ENCODE data around the gene FBXW5. TPM values are rescaled to one million over a fixed set of nuclear protein-coding genes. Genes with fewer than 3 reads are reported as not detected.

The FBXW5 gene
- total and polyA plus RNA-seq, 2 experiments from 2014 or later = 110 to 234 TPM

- Histone ChIP-seq H2AFZ (no peak overlapping the region), H4K20me1 (ENCODE audit: insufficient read depth) (no peaks in the 10 kb centered on the region), H3F3A (ENCODE audit: insufficient read depth) (no peaks in the 10 kb centered on the region), H3K79me2 (ENCODE audit: insufficient read depth) (peaks cover 30% of the 10 kb centered on the region), H3K9ac (no peak overlapping the region), H3K36me3 (ENCODE audit: low read depth) (peaks cover 14% of the 10 kb centered on the region; the same call in 1 of the 2 replicates), H3K27ac (no peak overlapping the region), H3K9me3 (ENCODE audit: low read depth) (no peaks in the 10 kb centered on the region), H3K4me2 (ENCODE audit: unreplicated experiment) (no peak overlapping the region), H3K4me3 (no peak overlapping the region), H3K4me1 (ENCODE audit: insufficient read depth) (no peaks in the 10 kb centered on the region), H3K9me2 (ENCODE audit: insufficient read depth) (no peaks in the 10 kb centered on the region), H3K27me3 (replicated peaks; ENCODE audit: insufficient read depth) (no peaks in the 10 kb centered on the region)
- in situ Hi-C loops (cut with MboI) = no loop called here
- WGBS, 2 experiments (ENCODE audit: low coverage in 1 of 2, low lambda C conversion rate in 2 of 2, missing lambda C conversion rate in 2 of 2) = 75 to 81% methylated on average over 19 to 30 of the region's 30 CpGs
- no peak for TF ChIP-seq EZH2phosphoT487 (IDR thresholded peaks at IDR 0.05; ENCODE audit: insufficient read depth, low read depth)
- no peak for TF ChIP-seq EZH2 (IDR thresholded peaks at IDR 0.05; ENCODE audit: insufficient read depth, poor library complexity, severe bottlenecking)
- no peak for DNase-seq
Measured at GRCh38 chr9:136945333-136946227, 1.0 kb upstream of the FBXW5 start.

GRCh38 chr9:136944212-136944518, 373 bp downstream of the FBXW5 start:
- Histone ChIP-seq H3K79me2 (ENCODE audit: insufficient read depth) (peaks cover 30% of the 10 kb centered on the region), H4K20me1 (ENCODE audit: insufficient read depth) (no peaks in the 10 kb centered on the region), H3K4me1 (ENCODE audit: insufficient read depth) (no peaks in the 10 kb centered on the region), H3K9me2 (ENCODE audit: insufficient read depth) (no peaks in the 10 kb centered on the region), H3K4me3 (peak overlapping the region; percentile 86), H3K9ac (peak overlapping the region; percentile 91), H2AFZ (0 out of 2 replicates have a peak overlapping the region, but pooled peaks have one; percentile 27), H3K27me3 (replicated peaks; ENCODE audit: insufficient read depth) (no peaks in the 10 kb centered on the region), H3K9me3 (ENCODE audit: low read depth) (no peaks in the 10 kb centered on the region), H3F3A (ENCODE audit: insufficient read depth) (0 out of 2 replicates have a peak, but pooled peaks cover 1% of the 10 kb centered on the region), H3K36me3 (ENCODE audit: low read depth) (peaks cover 16% of the 10 kb centered on the region; the same call in 1 of the 2 replicates), H3K4me2 (ENCODE audit: unreplicated experiment) (peak overlapping the region; percentile 82), H3K27ac (peak overlapping the region; percentile 79)
- in situ Hi-C loops (cut with MboI) = no loop called here
- 1% methylated on average over 25 to 27 of the region's 45 CpGs for WGBS, 2 experiments (ENCODE audit: low coverage in 1 of 2, low lambda C conversion rate in 2 of 2, missing lambda C conversion rate in 2 of 2)
- DNase-seq = peak; percentile 86
- TF ChIP-seq EZH2 (IDR thresholded peaks at IDR 0.05; ENCODE audit: insufficient read depth, poor library complexity, severe bottlenecking) (no peak), EZH2phosphoT487 (IDR thresholded peaks at IDR 0.05; ENCODE audit: insufficient read depth, low read depth) (no peak)

GRCh38 chr9:136943291-136944211, 987 bp downstream of the FBXW5 start:
- Histone ChIP-seq H3K4me1 (ENCODE audit: insufficient read depth) (no peaks in the 10 kb centered on the region), H3K9me2 (ENCODE audit: insufficient read depth) (no peaks in the 10 kb centered on the region), H4K20me1 (ENCODE audit: insufficient read depth) (no peaks in the 10 kb centered on the region), H3F3A (ENCODE audit: insufficient read depth) (0 out of 2 replicates have a peak, but pooled peaks cover 5% of the 10 kb centered on the region), H3K9ac (peak overlapping the region; percentile 91), H3K36me3 (ENCODE audit: low read depth) (peaks cover 16% of the 10 kb centered on the region; the same call in 1 of the 2 replicates), H3K27ac (peak overlapping the region; percentile 79), H3K27me3 (replicated peaks; ENCODE audit: insufficient read depth) (no peaks in the 10 kb centered on the region), H3K4me2 (ENCODE audit: unreplicated experiment) (peak overlapping the region; percentile 82), H3K9me3 (ENCODE audit: low read depth) (no peaks in the 10 kb centered on the region), H3K79me2 (ENCODE audit: insufficient read depth) (peaks cover 30% of the 10 kb centered on the region), H3K4me3 (peak overlapping the region; percentile 86), H2AFZ (0 out of 2 replicates have a peak overlapping the region, but pooled peaks have one; percentile 27)
- peak; percentile 72 for DNase-seq
- in situ Hi-C loops (cut with MboI) = no loop called here
- no peak for TF ChIP-seq EZH2phosphoT487 (IDR thresholded peaks at IDR 0.05; ENCODE audit: insufficient read depth, low read depth)
- no peak for TF ChIP-seq EZH2 (IDR thresholded peaks at IDR 0.05; ENCODE audit: insufficient read depth, poor library complexity, severe bottlenecking)
- WGBS, 2 experiments (ENCODE audit: low coverage in 1 of 2, low lambda C conversion rate in 2 of 2, missing lambda C conversion rate in 2 of 2) = 16 to 21% methylated on average over 45 to 55 of the region's 61 CpGs

GRCh38 chr9:136942881-136943230, 1.7 kb downstream of the FBXW5 start:
- Histone ChIP-seq H3K9me3 (ENCODE audit: low read depth) (no peaks in the 10 kb centered on the region), H3K27me3 (replicated peaks; ENCODE audit: insufficient read depth) (no peaks in the 10 kb centered on the region), H4K20me1 (ENCODE audit: insufficient read depth) (no peaks in the 10 kb centered on the region), H3K4me1 (ENCODE audit: insufficient read depth) (no peaks in the 10 kb centered on the region), H3K27ac (no peak overlapping the region), H3K36me3 (ENCODE audit: low read depth) (peaks cover 16% of the 10 kb centered on the region; the same call in 1 of the 2 replicates), H3K9me2 (ENCODE audit: insufficient read depth) (no peaks in the 10 kb centered on the region), H3K79me2 (ENCODE audit: insufficient read depth) (peaks cover 30% of the 10 kb centered on the region), H3K4me2 (ENCODE audit: unreplicated experiment) (no peak overlapping the region), H3K9ac (peak overlapping the region; percentile 91; the same call in 1 of the 2 replicates), H3K4me3 (no peak overlapping the region), H2AFZ (no peak overlapping the region), H3F3A (ENCODE audit: insufficient read depth) (0 out of 2 replicates have a peak, but pooled peaks cover 5% of the 10 kb centered on the region)
- 92 to 97% methylated on average over 12 to 15 of the region's 16 CpGs for WGBS, 2 experiments (ENCODE audit: low coverage in 1 of 2, low lambda C conversion rate in 2 of 2, missing lambda C conversion rate in 2 of 2)
- TF ChIP-seq EZH2phosphoT487 (IDR thresholded peaks at IDR 0.05; ENCODE audit: insufficient read depth, low read depth) (no peak), EZH2 (IDR thresholded peaks at IDR 0.05; ENCODE audit: insufficient read depth, poor library complexity, severe bottlenecking) (no peak)
- in situ Hi-C loops (cut with MboI) = no loop called here
- DNase-seq = no peak

All from GM23248 (cell line).